OCI-LY7 (cell line): Measurements from ENCODE around the gene USP43. TPM values are rescaled to one million over a fixed set of nuclear protein-coding genes. Genes with fewer than 3 reads are reported as not detected.

Experiments
- BruUV-seq: library from RNA; stranded (reverse); fragments of 400-500 nt; replicated peaks from 2 replicates; lab custom pipeline; 2021; lab: Mats Ljungman, UMichigan
- CTCF ChIA-PET: fragments of 300-600 bp; sonication (Branson Sonifier 250); formaldehyde crosslinking; loops from one replicate; lab custom pipeline; 2022; ENCODE audit warnings: antibody characterized with exemption; ENCODE audit not compliant: unreplicated experiment; lab: Charles Lee
- POLR2A ChIA-PET: fragments of 300-600 bp; sonication (Branson Sonifier 250); formaldehyde crosslinking; loops from one replicate; lab custom pipeline; 2022; ENCODE audit warnings: antibody characterized with exemption; lab: Charles Lee
- DNase-seq: peaks from one replicate; pipeline ENCODE4 v3.0.0-alpha.2; 2015; ENCODE audit warnings: low spot score
- H2AFZ ChIP-seq: fragments of 200-600 bp; sonication (generic), shearing (Covaris generic); 2 replicates; pipeline ENCODE4 v1.6.1; 2014; ENCODE audit warnings: mild to moderate bottlenecking, antibody characterized with exemption, low read length, moderate library complexity
- H3K27ac ChIP-seq: fragments of 200-600 bp; sonication (generic); 2 replicates; pipeline ENCODE4 v1.5.1; 2014; ENCODE audit warnings: mixed run types, low read depth, mild to moderate bottlenecking, moderate library complexity, low read length, inconsistent platforms; ENCODE audit not compliant: poor library complexity, severe bottlenecking
- H3K36me3 ChIP-seq: fragments of 200-600 bp; sonication (generic); 2 replicates; pipeline ENCODE4 v1.6.1; 2014; ENCODE audit warnings: mild to moderate bottlenecking, antibody characterized with exemption, low read length, moderate library complexity, mixed read lengths; ENCODE audit not compliant: insufficient read depth
- H3K4me1 ChIP-seq: fragments of 200-600 bp; sonication (generic); 2 replicates; pipeline ENCODE4 v1.5.1; 2014; ENCODE audit warnings: mild to moderate bottlenecking, low read length; ENCODE audit not compliant: insufficient read depth, poor library complexity, severe bottlenecking
- H3K4me2 ChIP-seq: fragments of 200-600 bp; sonication (generic); 2 replicates; pipeline ENCODE4 v1.6.1; 2014; ENCODE audit warnings: mild to moderate bottlenecking, low read length
- H3K4me3 ChIP-seq: fragments of 200-600 bp; sonication (generic); 2 replicates; pipeline ENCODE4 v1.5.1; 2014; ENCODE audit warnings: mild to moderate bottlenecking, low read depth, low read length; ENCODE audit not compliant: poor library complexity, severe bottlenecking
- H3K79me2 ChIP-seq: fragments of 200-600 bp; sonication (generic); 2 replicates; pipeline ENCODE4 v1.6.1; 2016; ENCODE audit warnings: low read depth, mild to moderate bottlenecking, low read length, moderate library complexity, mixed read lengths; ENCODE audit not compliant: insufficient read depth
- H3K9me2 ChIP-seq: fragments of 200-600 bp; sonication (generic); 2 replicates; pipeline ENCODE4 v1.6.1; 2016; ENCODE audit warnings: mild to moderate bottlenecking, low read length, mixed read lengths; ENCODE audit not compliant: insufficient read depth
- H3K9me3 ChIP-seq: fragments of 200-600 bp; sonication (generic); 2 replicates; pipeline ENCODE4 v1.6.1; 2014; ENCODE audit warnings: mild to moderate bottlenecking, mixed run types, low read length, mixed read lengths
- H4K20me1 ChIP-seq: fragments of 200-600 bp; sonication (generic); 2 replicates; pipeline ENCODE4 v1.6.1; 2014; ENCODE audit warnings: mild to moderate bottlenecking, antibody characterized with exemption, low read length, moderate library complexity, mixed read lengths; ENCODE audit not compliant: insufficient read depth
- EZH2phosphoT487 ChIP-seq: fragments of 200-600 bp; sonication (generic); IDR thresholded peaks from 2 replicates; pipeline ENCODE4 v1.6.1; 2018; ENCODE audit warnings: low read depth, borderline replicate concordance, mild to moderate bottlenecking, mixed run types, antibody characterized with exemption, low read length, moderate library complexity, mixed read lengths
- intact Hi-C: fragments of 100-400 bp; cut with micrococcal nuclease; formaldehyde crosslinking; loops from one replicate; pipeline ENCODE4 v1.10.0; 2022; ENCODE audit not compliant: unreplicated experiment
- total RNA-seq, 2 experiments: library from RNA; depleted of rRNA in 1 of 2; stranded (reverse); fragments of >200 nt in 1 of 2; shearing (Covaris generic) in 1 of 2; gene quantifications; 2 replicates each; pipeline ENCODE4 v1.2.3, GENCODE V29; 2014 to 2022
- TF ChIP-seq, protein P1 (sequence below): fragments of 200-600 bp; sonication (generic); conservative IDR thresholded peaks from 2 replicates; pipeline ENCODE4 v1.5.1; 2014; ENCODE audit warnings: mild to moderate bottlenecking, antibody characterized with exemption, low read length, moderate library complexity, mixed read lengths

The USP43 gene
- total RNA-seq, 2 experiments from 2014 or later, result 1.3 to 2.7 TPM

DNA sequence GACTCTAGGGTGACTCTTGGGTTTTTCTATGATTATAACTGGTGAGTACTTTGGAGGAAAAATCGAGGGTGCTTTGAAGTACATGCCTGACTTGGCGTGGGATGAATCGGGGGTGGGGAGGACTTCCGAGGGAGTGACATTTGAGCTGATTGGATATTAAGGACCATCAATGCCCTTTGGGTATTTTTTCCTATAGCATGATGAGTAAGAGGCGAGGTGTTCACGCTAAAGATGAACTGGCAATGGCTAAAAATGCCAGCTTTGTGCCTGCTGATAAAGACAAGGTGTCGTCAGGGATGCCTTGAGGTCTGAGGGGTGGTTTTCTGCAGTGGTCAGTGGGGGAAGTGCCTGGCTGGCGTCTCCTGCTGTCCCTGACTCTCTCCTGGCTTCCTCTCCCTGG lies 25.3 kb downstream of the USP43 start:
- ChIA-PET CTCF (no interaction called here), POLR2A (interaction anchor here (0.7 kb wide), 1 partner anchor 64 kb away, joined by 3 read pairs; no protein-coding TSS in a partner anchor)
- Histone ChIP-seq H2AFZ (no peak overlapping the region), H3K9me3 (no peaks in the 10 kb centered on the region), H3K36me3 (no peaks in the 10 kb centered on the region), H3K27ac (no peak overlapping the region), H3K4me2 (no peak overlapping the region), H3K4me1 (no peaks in the 10 kb centered on the region), H3K9me2 (no peaks in the 10 kb centered on the region), H3K4me3 (no peak overlapping the region), H3K79me2 (no peaks in the 10 kb centered on the region), H4K20me1 (no peaks in the 10 kb centered on the region)
- no peak for DNase-seq
- intact Hi-C loops, result no loop called here
- TF ChIP-seq, protein P1, sequence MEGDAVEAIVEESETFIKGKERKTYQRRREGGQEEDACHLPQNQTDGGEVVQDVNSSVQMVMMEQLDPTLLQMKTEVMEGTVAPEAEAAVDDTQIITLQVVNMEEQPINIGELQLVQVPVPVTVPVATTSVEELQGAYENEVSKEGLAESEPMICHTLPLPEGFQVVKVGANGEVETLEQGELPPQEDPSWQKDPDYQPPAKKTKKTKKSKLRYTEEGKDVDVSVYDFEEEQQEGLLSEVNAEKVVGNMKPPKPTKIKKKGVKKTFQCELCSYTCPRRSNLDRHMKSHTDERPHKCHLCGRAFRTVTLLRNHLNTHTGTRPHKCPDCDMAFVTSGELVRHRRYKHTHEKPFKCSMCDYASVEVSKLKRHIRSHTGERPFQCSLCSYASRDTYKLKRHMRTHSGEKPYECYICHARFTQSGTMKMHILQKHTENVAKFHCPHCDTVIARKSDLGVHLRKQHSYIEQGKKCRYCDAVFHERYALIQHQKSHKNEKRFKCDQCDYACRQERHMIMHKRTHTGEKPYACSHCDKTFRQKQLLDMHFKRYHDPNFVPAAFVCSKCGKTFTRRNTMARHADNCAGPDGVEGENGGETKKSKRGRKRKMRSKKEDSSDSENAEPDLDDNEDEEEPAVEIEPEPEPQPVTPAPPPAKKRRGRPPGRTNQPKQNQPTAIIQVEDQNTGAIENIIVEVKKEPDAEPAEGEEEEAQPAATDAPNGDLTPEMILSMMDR, result no peak
- TF ChIP-seq EZH2phosphoT487, result no peak
- no TSS peak for BruUV-seq

DNA sequence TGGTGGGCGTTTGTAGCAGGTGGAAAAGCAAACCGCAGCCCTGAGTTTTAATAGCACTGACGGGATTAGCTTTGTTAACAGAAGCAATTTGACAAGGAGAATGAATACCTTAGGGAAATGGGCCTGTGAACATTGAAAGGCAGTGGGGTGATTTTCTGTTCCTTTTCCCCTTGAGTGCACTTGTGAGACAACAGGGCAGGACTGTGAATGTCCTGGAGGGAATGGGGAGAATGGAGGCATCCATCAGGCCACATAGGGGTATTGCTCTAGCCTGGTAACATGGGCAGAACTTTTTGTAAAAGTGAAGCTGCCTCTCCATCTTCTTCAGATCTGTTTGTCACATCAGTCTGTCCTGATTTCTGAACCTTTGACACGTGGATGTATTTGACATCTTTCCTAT lies 26.2 kb downstream of the USP43 start:
- Histone ChIP-seq H2AFZ (no peak overlapping the region), H3K9me3 (no peaks in the 10 kb centered on the region), H4K20me1 (no peaks in the 10 kb centered on the region), H3K36me3 (no peaks in the 10 kb centered on the region), H3K79me2 (no peaks in the 10 kb centered on the region), H3K9me2 (no peaks in the 10 kb centered on the region), H3K4me3 (no peak overlapping the region), H3K4me2 (no peak overlapping the region), H3K27ac (no peak overlapping the region), H3K4me1 (no peaks in the 10 kb centered on the region)
- intact Hi-C loops, result no loop called here
- DNase-seq, result no peak
- ChIA-PET CTCF (no interaction called here), POLR2A (no interaction called here)
- TF ChIP-seq EZH2phosphoT487, result no peak
- TF ChIP-seq, protein P1, result no peak
- BruUV-seq, result no TSS peak

DNA sequence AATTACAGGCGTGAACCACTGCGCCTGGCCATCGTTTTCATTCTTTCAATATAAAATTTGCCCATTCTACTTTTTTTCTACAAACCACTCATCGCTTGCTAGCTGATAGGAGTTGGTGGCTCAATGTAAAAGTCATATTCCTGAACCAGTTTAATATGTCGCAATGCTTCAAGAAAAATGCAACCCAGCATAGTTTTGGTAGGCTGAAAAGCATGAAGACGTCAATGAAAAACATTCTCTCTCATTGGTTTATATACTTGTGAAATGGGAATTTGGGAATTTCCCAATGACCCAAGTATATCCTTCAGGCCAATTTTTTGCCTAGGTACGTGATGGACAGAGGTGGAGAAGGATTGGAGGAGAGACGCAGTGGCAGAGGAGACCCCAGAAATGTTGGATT lies 26.9 kb downstream of the USP43 start:
- CTCF ChIA-PET, result no interaction called here
- Histone ChIP-seq H3K36me3 (no peaks in the 10 kb centered on the region), H2AFZ (no peak overlapping the region), H3K79me2 (no peaks in the 10 kb centered on the region), H3K4me2 (no peak overlapping the region), H4K20me1 (no peaks in the 10 kb centered on the region), H3K9me3 (no peaks in the 10 kb centered on the region), H3K9me2 (no peaks in the 10 kb centered on the region), H3K4me3 (no peak overlapping the region), H3K4me1 (no peaks in the 10 kb centered on the region), H3K27ac (no peak overlapping the region)
- no TSS peak for BruUV-seq
- no peak for DNase-seq
- POLR2A ChIA-PET, result no interaction called here
- TF ChIP-seq EZH2phosphoT487, result no peak
- TF ChIP-seq, protein P1, result no peak
- intact Hi-C loops, result no loop called here
